Hematopoietic multipotent progenitor cell (in vitro differentiated cells): ENCODE data around the gene CD274. TPM values are rescaled to one million over a fixed set of nuclear protein-coding genes. Genes with fewer than 3 reads are reported as not detected.
"Not testable (repeated sequence)": the region's sequence is repeated elsewhere in the genome, so short reads cannot be mapped to it uniquely, and the experiment has no call there.

Experiments used
- DNase-seq, 3 donors: peaks; one replicate each; pipeline ENCODE4 v3.0.0-alpha.2; 2011 to 2015; ENCODE audit warnings: low read depth in 2 of 3, low spot score in 2 of 3
- total RNA-seq: library from RNA; depleted of rRNA; stranded (reverse); fragments of >200 nt; gene quantifications from one replicate; pipeline ENCODE4 v1.2.3, GENCODE V29; 2012

CD274 gene
- total RNA-seq, 1 donor: 0.27 TPM

DNA sequence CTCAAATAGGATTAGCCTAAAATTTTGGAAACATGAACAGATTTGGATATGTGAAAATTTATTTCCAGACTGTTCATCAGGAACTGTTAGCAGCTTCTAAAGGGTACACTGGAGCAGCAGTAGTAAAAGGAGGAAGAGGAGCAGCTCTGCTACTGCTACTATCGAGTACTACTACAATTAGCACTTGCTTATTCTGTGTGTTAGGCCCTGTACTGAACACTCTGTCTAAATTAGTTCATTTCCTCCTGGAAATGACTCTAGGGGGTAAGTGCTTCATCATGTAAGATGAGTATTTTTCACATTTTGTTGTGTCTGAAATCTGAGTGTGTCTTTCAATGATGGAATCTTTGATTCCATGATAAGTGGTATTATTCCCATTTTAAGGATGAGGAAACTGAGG lies 9.8 kb downstream of the CD274 start:
- DNase-seq: no peak

DNA sequence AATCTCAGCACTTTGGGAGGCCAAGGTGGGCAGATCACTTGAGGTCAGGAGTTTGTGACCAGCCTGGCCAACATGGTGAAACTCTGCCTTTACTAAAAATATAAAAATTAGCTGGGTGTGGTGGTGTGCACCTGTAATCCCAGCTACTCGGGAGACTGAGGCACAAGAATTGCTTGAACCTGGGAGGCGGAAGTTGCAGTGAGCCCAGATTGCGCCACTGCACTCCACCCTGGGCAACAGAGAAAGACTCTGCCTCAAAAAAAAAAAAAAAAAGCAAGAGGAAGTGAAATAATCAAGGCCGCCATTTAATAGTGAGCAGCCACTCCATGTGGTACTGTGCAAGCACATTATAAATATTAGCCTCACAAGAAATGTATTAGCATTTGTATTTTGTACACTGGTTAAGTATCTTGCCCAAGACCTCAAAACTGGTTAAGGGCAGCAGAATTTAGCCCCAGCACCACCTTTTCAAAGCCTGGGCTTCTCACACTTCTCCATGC lies 14.5 kb downstream of the CD274 start:
- not testable (repeated sequence) for DNase-seq

DNA sequence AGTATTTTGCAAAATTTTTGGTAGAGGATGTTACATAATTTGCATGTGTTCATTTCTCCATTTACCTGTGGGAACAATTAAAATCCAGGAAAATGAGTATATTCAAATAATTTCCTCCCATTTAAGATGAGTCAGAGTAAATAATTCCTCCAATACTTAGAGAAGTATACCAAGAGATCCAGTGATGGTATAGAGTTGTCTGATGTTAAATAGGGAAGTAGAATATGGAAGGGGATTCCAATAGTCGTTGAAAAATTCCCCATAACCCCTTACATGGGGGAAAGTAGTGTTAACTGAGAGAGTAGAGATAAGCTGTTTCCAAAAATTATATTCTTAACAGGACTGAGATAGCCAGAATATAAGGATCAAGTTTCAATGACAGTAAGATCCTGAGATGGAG lies 15.7 kb downstream of the CD274 start:
- DNase-seq: no peak

DNA sequence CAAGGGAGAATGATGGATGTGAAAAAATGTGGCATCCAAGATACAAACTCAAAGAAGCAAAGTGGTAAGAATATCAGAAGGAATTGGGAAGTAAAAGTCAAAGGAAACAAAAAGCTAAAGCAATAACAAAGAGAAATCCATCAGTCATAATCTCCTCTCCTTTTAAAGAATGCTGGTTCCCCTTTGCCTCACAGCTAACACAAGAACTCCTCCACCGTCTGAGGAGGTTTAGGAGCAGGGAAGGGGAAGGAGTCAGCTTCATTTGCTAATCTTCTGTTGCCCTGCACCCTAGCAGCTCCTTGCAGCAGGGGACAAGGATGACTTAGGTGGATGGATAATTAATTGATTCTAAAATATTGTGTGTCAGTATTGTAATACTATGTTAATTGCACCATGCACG lies 16.4 kb downstream of the CD274 start:
- no peak for DNase-seq

DNA sequence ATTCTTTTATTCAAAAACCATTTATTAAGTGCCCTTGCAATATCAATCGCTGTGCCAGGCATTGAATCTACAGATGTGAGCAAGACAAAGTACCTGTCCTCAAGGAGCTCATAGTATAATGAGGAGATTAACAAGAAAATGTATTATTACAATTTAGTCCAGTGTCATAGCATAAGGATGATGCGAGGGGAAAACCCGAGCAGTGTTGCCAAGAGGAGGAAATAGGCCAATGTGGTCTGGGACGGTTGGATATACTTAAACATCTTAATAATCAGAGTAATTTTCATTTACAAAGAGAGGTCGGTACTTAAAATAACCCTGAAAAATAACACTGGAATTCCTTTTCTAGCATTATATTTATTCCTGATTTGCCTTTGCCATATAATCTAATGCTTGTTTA lies 18.5 kb downstream of the CD274 start:
- DNase-seq: no peak

DNA sequence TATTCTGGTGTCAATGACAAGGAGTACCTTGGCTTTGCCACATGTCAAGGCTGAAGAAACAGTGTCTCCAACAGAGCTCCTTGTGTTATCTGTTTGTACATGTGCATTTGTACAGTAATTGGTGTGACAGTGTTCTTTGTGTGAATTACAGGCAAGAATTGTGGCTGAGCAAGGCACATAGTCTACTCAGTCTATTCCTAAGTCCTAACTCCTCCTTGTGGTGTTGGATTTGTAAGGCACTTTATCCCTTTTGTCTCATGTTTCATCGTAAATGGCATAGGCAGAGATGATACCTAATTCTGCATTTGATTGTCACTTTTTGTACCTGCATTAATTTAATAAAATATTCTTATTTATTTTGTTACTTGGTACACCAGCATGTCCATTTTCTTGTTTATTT lies 19.8 kb downstream of the CD274 start:
- no peak for DNase-seq

DNA sequence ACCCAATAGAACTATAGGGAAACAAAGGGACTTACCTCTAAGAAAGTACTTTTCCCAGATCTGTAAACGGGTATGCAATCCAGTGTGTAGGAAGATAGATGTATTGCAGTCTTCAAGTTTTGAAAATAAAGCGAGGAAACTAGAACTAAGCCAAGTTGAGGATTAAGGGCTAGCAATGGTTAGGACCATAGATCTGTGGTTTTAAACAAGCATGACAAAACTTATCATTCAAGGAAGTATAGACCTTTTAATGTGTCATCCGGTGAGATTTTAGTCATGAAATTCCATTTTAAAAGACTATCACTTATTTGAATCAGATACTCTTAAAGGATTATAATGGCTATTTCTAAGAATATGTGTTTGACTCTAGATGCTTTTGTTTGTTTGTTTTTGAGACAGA lies 20.5 kb downstream of the CD274 start:
- DNase-seq: no peak

DNA sequence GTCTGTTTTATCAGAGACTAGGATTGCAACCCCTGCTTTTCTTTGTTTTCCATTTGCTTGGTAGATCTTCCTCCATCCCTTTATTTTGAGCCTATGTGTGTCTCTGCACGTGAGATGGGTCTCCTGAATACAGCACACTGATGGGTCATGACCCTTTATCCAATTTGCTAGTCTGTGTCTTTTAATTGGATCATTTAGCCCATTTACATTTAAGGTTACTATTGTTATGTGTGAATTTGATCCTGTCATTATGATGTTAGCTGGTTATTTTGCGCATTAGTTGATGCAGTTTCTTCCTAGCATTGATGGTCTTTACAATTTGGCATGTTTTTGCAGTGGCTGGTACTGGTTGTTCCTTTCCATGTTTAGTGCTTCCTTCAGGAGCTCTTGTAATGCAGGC lies 25.3 kb downstream of the CD274 start:
- DNase-seq: not testable (repeated sequence)

DNA sequence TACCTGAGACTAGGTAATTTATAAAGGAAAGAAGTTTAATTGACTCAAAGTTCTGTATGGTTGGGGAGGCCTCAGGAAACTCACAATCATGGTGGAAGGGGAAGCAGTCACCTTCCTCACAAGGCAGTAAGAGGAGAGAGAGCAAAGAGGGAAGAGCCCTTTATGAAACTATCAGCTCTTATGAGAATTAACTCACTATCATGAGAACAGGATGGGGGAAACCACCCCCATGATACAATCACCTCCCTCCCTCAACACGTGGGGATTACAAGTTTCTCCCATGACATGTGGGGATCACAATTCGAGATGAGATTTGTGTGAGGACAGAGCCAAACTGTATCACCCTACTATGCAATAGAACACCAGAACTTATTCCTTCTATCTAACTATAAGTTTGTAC lies 27.9 kb downstream of the CD274 start:
- DNase-seq: no peak

DNA sequence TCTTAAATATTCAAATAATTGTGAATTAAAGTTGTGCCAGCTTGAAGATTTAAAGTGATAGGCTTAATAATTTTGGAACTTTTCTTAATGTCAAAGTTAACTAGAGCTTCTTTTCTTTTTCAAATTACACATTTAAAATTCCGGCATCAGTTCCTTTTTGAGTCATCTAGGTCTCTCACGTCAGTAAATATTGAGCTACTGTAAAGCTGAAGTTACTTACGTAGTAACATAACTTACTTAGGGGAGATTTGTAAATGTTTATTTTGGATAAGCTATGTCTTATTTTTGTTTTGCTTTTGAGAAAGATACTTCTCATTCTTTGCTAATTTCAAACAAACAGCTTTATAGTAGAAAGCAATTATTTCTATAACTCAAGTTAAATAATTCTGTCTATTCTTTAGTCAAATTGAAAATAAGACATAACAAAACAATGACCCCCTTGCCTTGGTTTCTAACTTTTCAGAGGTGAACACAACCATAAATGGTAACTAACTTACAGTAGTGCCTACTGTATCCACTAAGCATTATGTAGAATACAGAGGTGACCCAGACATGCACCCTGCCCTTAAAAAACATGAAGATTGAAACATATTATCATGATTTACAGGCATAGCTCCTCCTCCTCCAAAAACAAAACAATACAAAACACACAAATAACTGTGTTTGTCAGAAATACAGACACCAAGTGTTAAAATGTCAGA lies 29.8 kb downstream of the CD274 start:
- DNase-seq: no peak

DNA sequence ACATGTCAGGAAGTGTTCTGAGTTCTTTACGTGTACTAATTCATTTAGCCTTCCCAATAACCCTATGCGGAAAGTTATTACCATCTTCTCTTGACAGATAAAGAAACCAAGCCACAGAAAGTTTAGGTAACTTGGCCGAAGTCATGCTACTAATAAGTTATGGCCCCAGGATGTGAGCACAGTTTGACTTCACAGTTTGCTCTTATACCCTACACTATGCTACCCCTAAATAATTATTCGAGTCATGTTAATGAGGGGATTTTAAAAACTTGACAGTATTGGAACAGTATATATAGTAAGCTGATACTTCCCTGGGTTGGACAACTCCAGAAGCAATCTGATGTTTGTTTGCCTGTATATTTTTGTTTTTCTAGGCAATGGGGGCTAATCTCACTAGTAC lies 30.6 kb downstream of the CD274 start:
- DNase-seq: no peak

DNA sequence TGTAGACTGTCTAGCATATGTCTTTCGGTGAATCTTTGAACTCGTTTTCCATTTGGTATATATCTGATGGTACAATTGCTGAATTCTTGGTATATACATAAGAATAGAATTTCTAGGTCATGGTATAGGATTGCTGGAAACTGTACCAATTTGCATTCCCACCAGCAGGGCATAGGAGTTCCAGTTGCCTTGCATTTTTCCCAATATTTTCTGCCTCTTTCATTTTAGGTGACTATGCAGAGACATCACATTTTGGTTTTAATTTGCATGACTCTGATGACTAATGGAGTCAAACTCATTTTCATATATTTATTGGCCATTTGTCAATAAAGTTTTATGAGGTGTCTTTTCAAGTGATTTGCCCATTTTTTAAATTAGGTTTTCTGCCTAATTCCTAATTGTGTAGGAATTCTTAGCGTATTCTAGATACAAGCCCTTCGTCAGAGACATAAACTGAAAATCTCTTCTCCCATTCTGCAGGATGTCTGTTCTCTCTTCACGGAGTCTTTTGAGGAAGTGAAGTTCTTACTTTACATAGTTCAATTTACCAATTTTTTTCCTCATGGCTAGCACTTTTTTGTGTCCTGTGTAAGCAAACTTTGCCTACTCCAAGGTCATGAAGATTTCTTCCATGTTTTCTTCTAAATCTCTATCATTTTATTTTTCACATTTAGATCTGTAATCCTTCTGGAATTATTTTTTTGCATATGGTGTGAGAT lies 31.1 kb downstream of the CD274 start:
- DNase-seq: peak in 1 of 3 donors; percentile 23

DNA sequence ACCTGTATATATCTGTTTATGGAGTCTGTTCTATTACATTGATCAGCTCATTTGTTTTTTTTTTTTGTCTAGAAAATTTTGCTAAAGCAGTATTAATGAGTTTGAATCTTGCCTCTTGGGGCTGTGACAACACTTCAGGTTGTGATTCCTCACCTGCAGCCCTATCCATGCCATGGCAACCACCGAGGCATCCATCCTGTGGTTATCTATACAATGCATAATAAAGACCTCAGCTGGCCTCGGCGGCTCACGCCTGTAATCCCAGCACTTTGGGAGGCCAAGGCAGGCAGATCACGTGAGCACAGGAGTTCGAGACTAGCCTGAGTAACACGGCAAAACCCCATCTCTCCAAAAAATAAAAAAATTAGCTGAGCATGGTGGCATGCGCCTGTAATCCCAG lies 31.9 kb downstream of the CD274 start:
- no peak for DNase-seq

DNA sequence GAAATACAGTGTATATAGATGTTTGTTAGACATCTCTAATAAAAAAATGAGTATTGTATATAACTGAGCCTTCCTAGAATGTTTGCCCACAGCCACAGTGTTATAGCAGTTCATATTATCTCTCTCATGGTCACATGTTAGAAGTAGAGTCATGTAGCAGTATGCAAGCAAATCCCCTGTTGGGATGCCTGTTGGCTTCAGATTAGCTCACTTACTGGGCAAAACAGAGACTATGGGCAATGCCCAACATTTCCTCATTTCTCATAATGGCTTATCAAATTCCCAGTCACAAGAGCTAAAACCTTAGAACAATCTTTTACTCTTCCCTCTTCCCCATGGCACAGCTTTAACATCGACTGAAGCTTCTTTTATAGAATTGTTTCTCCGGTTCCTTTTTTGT lies 33.0 kb downstream of the CD274 start:
- no peak for DNase-seq

DNA sequence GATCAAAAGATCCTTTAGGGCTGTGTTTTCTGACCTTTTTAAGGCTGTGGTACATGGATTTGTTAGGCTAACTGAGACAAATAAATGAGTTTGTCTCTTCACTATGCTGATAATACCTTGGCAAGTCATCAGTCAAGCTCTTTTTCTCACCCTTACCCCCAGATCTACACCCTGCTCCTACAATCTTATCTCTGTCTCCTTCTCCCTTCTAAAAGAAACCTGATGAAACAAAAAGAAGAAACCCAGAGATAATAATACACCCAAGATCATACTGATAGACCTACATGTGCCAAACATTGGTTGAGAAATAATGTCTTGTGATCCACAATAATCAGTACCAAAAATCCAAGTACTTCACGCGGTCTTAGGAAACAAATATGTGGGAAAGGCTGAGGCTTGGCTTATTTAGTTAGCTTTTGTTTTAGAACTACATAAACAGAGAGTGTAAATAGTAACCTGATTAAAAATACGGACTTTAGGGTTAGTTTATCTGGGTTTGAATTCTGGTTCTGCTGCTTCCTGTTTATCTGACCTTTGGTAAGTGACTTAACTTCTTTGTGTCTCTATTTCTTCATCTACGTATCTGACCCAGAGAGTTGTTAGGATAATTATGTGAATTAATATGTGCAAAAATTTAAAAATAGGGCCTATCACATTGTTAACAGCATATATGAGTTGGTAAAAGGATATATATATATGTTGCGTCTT lies 35.2 kb downstream of the CD274 start:
- DNase-seq: no peak

DNA sequence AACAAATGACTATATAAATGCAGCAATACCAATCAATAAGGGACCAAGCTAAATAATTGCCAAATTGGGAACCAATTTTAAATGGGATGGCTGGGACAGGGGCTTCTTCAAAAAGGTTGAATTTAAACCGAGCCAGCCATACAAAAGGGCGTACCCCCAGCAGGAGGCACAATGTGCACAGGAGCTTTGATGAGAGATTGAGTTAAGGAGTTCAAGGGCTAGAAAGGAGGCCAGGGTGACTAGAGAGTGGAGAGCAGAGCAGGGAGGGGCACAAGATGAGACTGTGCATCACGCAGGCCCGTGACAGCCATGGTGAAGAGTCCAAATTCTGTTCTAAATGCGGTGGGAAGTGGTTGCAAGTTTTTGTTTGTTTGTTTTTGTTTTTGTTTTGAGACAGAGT lies 36.6 kb downstream of the CD274 start:
- DNase-seq: no peak

DNA sequence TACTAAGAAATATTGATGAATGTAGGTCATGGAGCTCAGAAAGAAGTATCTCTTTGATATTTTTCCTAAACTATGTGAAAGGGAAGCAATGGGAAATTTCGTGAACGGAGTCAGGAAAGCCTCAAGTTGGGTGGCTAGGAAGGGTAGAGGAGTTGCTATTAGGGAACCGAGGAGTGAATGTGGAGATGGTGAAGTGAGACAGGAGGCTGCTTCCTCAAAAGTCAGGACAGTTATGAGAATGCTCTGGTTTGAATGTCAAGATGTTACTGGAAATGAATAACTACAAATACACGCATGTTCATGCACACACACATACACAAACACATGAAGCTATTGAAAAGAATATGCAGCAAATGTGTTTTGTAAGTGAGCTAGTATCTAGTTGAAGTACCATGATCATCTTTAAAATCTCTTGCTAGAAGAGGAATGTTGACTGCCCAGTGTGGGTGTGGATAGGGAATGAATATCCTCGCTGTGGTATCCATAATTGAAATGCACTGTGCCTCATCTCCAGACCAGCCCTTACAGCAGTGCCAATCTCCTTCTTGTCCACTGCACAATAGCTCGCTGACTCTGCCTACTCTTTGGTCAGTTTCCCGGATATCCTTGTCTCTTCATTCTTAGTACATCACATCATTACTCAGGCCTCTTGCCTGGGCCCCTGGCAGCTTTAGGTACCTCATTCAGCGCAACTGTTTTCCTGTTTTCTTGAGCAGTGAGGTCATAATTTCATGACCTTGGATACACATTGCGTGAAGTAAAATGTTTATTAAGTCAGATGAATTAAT lies 38.1 kb downstream of the CD274 start:
- DNase-seq: no peak

DNA sequence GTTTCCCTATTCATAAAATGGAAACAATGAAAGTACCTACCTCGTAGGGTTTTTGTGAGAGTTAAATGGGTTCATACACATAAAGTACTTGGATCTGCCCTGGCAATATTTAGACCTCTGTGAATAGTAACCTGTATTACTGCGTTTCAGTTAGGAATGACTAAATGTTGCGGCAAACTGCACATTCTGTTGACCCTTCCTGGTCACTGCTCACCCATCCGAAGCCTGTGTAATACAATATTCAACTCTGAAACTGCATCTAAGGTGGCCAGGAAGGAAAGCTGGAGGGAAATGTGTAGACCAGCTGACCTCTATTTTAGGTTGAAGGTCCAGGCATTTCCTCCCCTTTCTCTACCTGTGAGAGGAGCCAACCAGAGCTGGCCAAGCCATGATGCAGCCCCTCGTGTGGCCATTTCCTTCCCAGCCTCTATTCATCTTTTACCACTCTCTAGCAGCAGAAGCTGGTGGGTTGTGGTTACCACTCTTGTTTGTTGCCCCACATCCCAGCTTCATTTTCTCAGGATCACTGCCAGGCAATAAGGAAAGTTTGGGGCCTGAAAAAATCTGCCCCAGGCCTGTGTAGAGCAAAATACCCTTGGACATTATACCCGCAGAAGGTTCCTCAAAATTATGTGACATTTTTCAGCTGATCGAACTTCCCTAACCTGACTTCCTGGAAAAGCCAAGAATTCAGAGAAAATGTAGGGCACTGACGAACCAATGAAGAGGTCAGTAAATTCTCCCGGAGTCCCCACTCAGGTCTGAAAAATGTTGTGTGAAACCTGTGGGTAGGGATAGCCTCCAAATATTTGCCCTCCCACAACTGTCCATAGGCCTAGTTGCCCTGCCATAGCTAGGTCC lies 39.5 kb downstream of the CD274 start:
- no peak for DNase-seq

DNA sequence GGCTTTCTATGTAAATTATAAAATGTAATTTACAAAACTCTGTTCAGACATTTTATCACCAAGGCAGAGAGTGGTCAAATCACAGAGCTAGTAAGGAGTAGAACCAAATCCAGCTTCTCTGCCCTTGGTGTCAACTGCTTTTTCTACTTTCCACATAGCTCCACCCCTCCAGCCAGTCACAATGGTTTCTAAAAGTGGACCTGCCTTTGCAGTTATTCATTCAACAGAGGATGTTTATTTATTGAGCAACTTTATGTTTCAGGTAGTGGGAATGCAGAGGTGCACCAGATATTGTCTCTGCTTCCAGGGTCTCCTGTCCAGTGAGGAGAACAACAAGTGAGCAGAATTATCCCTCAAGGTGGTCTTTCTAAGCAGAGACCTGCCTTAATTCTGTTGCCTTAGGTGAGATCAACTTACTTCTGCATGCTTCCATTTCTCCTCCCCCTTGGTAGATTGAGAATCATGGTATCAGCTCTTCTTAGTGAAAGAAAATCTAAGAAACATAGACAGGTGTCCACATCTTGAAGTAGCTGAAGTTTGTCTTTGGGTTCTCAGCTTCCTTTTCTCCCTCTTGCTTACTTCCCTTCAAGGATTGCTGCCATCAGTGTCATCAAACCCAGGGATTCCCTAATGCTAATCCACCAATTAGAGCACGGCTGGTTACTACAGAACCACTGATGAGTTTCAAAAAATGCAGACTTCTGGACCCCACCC lies 42.8 kb downstream of the CD274 start:
- no peak for DNase-seq
